ENCODE results near the gene TNFRSF9. TPM values are rescaled to one million over a fixed set of nuclear protein-coding genes. Genes with fewer than 3 reads are reported as not detected.
"Not testable (repeated sequence)": the region's sequence is repeated elsewhere in the genome, so short reads cannot be mapped to it uniquely, and the experiment has no call there.

The TNFRSF9 gene
- total RNA-seq, 1 experiment from 2014 or later = 0.07 TPM

DNA sequence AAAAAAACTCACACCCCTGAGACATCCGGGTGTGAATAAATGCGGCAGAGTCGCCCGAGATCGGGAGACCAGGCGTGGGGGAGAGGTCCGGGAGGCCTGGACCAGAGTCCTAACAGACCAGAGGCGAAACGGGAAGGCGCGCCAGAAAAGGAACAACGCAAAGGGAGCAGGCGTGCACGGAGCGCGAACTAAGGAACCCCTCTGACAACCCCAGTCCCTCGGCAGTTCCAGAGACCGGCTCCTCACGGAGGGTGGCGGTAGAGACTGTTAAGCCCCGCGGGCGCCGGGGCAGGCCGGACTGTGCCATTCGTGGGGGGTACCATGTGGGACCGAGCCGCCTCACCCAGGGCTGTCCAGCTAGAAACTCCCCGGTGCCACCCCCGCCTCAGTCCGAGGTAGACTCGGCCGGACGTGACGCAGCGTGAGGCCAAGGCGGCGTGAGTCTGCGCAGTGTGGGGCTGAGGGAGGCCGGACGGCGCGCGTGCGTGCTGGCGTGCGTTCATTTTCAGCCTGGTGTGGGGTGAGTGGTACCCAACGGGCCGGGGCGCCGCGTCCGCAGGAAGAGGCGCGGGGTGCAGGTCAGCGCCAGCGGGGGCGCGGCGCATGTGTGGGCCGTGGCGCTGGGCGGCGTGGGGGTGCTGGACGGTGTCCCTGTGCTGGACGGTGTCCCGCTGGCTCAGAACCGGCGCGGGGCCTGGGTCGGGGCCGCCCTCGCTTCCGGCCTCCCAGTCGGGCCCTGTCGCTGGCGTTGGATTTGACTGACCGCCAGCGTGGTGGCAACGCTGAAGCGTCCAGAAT, 20.8 kb upstream of the TNFRSF9 start, which contains the start of gene PARK7:
Gene PARK7 (plus strand): TSS at position 496 of the 798 bp plus-strand sequence. CDS start 1,075 bp downstream, outside the sequence.
- peak; percentile 96 for DNase-seq (ENCODE audit: extremely low read depth, low read depth)

DNA sequence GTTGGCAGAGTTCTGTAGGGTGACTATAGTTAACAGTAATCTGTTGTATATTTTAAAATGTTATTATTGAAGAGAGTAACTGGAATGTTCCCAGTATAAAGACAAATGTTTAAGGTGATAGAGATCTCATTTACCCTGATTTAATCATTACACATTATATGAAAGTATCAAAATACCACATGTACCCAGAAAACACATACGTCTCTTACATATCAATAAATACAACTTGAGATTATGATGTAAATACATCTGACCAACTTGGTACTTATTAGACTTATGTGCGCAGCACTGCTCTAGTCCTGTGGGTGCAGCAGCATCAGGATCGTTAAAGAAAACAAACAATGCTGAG, 20.2 kb upstream of the TNFRSF9 start:
- no peak for DNase-seq (ENCODE audit: extremely low read depth, low read depth)

DNA sequence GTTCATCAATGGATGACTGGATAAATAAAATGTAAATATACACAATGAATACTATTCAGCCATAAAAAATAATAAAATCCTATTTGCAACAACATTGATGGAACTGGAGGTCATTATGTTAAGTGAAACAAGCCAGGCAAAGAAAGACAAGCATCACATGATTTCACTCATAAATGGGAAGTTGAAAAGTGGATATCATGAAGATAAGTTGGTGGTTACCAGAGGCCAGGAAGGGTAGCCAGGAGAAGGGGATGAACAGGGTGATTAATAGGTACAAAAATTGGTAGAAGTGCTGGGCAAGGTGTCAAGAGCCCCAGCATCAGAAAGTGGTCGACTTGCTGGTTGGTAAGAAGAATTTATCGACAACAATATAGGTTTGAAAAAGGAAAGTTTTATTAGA, 19.5 kb upstream of the TNFRSF9 start:
- DNase-seq (ENCODE audit: extremely low read depth, low read depth) = no peak

DNA sequence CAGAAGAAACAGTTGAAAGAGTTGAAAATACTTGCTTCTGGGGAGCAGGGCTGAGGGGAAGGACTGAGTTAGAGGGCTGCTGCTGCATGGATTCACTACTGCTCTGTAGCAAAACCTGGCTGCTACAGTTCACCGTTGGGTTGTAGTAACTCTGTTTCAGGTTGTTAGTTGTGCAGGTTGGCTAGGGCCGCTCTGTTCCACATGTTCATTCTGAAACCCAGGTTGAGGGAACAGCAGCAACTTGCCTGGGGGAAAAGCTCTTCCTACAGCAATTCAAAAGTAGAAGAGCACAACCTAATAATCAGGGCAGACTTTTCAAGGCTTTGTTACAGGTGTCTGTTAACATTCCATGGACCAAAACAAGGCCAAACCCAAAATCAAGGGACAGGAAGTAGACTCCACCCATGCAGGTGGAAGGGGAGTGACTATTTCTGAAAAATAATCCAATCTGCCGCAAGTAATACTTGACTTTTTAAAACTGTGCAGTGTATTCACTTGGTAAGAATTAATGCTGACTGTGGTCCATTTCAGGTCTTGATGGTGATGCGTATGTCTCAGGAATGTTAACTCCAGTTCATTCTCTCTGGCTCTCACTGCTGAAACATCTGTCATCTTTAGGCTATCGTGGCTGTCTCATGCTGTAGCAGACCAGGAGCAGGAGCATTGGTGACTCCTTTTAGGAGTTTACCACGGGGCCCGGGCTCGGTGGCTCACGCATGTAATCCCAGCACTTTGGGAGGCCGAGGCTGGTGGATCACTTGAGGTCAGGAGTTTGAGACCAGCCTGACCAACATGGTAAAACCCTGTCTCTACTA, 15.8 kb upstream of the TNFRSF9 start:
- DNase-seq (ENCODE audit: extremely low read depth, low read depth) = no peak

DNA sequence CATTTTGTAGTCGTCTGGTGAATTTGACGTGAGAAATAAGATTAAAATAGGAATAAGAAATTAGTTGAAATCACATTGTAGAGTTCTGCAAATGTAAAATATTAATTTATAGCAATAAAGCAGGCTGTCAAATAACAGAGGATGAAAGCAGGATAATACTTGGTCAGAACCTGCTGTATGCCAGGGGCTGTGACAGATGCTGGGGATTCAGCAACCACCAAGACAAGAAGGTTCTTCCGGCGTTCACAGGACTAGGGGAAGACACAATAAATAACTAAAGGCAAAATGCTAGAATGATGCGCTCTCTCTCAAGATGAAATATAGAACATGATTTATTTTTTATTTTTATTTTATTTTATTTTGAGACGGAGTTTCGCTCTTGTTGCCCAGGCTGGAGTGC, 14.0 kb upstream of the TNFRSF9 start:
- no peak for DNase-seq (ENCODE audit: extremely low read depth, low read depth)

DNA sequence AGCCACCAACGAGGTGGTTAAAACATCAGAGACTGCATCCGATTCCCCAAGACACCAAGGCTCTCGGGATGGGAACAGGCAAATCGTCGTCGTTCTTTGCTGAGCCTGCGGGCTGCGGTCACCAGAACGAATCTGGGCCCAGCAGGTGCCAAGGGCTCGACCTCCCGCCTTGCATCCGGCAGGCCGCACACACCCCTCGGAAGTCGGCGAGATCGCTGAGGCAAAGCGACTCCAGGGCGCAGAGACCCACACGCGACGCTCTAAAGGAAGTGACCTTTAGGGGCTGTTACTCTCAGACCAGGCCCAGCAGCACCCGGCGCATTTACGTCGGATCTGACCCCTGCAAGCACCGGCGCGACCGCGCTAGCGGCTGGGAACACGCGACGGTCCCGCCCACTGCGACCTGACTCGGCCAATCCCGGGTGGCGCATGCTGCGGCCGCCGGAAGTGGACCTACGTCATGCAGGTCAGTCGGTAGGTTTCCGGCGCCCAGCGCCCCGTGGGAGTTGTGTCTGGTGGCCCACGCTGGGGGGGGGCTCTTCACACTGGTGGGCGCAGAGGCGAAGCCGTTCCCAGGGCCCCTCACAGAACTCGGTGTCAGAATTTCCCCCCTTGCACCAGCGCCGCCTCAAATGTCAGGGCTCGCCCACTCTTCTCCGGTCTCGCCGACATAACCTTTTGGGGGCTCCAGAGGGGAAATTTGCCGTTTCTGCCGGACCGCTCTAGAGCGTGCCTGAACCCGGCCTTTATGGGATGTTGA, 13.4 kb upstream of the TNFRSF9 start:
- DNase-seq (ENCODE audit: extremely low read depth, low read depth) = peak; percentile 81

DNA sequence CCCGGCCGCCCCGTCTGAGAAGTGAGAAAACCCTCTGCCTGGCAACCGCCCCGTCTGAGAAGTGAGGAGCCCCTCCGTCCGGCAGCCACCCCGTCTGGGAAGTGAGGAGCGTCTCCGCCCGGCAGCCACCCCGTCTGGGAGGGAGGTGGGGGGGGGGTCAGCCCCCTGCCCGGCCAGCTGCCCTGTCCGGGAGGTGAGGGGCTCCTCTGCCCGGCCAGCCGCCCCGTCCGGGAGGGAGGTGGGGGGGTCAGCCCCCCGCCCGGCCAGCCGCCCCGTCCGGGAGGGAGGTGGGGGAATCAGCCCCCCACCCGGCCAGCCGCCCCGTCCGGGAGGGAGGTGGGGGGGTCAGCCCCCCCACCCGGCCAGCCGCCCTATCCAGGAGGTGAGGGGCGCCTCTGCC, 12.2 kb upstream of the TNFRSF9 start:
- not testable (repeated sequence) for DNase-seq (ENCODE audit: extremely low read depth, low read depth)

DNA sequence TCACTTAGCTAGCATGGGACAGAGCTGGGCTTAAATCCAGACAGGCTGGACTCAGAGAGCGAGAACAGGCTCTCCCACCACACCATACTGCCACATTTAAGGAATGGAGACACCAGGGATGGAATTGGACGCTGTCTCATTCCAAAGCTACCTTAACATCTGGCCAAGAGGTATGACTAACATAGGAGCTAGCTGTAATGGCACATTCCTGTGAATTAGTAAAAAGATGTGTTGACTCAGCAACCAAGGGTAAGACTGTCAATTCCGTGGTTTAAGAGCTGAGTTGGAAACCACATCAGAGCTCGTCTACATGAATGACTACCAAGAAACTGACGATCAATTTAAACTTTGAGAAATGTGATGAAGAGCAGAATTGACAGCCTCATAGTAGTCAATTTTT, 8.3 kb upstream of the TNFRSF9 start:
- no peak for DNase-seq (ENCODE audit: extremely low read depth, low read depth)

DNA sequence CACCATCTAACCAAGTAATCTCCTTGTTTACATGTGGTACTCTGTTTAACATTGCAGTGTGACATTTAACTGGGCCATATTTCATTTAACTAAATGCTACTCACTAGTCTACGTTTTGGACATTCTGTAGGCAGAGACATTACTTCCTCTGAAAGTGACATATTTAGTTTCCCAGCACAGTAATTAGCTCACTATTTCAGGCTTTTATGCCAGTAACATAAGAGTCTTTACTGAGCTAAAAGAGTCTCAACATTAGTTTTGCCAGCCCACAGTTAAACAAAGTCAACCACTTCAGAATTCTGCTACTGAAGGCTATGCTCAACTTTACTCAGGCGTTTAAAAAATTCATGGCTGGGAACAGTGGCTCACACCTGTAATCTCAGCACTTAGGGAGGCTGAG, 2.6 kb upstream of the TNFRSF9 start:
- no peak for DNase-seq (ENCODE audit: extremely low read depth, low read depth)

DNA sequence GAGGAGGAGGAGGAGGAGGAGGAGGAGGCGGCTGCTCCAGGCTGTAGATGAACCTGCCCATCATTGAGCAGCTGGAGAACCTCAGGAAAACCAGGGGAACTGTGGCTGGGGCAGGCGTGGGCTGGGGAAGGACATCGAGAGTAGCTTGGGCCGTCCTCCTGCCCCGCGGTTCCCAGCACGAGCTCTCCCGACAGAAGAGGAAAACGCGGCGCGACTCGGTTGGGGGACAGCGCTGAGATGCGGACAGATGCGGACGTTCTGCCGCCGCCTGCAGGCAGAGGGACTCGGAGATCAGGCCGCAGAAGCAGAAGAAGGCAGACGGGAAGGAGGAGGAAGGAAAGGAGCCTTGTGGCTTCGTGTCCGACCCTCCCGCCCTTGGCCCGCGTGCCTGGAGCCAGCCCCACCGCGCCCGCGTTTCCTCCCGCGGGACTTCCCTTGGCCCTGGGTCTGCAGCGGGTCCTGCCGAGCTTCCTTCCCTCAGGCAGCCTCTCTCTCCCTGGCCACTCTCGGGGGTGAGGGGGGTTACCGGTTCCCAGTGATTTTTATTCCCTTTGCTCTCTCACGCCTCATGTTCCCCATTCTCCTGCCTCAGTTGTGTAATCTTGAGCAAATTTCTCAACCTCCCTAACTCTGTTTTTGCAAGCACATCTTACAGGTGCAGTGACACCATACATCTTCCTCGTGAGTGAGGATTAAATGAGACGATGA, 1.7 kb upstream of the TNFRSF9 start:
- DNase-seq (ENCODE audit: extremely low read depth, low read depth) = peak; percentile 42

DNA sequence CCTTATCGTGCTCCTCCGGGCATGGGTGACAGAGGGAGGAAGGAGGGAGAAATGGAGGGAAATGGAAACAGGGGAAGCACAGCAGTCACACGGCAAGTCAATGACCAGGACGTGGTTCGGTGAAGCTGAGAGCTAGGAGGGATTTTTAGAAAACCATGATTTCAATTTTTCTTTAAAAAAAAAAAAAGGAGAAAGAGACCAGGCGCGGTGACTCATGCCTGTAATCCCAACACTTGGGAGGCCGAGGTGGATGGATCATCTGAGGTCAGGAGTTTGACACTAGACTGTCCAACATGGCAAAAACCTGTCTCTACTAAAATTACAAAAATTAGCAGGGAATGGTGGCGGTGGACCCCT, 776 bp upstream of the TNFRSF9 start:
- DNase-seq (ENCODE audit: extremely low read depth, low read depth) = no peak

DNA sequence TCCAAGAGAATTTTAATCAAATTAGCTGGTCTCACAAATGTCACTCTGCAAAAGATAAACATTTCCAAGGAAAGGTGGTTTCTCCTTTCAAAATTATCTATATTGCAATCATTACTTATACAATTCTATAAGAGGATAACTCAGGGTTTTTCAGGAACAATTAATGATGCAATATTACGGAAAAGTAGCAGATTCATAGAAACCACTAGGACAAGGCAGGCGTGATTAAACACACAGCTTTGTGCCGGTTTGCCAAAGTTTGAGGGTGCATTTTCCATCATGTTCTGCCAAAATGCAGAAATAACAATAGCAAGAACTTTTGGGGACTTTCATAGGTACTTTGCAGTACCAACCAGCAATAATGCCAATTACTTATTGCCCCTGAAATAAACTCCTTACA, 605 bp downstream of the TNFRSF9 start:
- DNase-seq (ENCODE audit: extremely low read depth, low read depth) = no peak

DNA sequence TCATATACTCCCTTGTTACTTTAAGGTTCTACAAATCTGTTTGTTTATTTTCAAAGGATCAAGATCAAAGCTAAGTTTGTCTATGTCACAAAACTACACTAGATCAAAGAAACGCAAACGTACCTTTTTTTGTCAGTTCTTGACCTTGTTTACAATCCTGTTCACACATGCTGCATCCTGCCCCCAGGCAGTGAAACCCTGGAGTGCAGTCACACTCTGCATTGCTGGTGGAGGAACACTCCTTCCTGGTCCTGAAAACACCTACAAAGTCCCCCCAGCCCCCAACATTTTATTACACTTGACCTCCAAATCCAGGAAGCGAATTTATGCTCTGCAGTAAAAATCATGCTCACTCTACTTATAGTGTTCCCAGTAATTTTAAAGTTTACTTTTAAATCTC, 2.6 kb downstream of the TNFRSF9 start:
- DNase-seq (ENCODE audit: extremely low read depth, low read depth) = no peak

DNA sequence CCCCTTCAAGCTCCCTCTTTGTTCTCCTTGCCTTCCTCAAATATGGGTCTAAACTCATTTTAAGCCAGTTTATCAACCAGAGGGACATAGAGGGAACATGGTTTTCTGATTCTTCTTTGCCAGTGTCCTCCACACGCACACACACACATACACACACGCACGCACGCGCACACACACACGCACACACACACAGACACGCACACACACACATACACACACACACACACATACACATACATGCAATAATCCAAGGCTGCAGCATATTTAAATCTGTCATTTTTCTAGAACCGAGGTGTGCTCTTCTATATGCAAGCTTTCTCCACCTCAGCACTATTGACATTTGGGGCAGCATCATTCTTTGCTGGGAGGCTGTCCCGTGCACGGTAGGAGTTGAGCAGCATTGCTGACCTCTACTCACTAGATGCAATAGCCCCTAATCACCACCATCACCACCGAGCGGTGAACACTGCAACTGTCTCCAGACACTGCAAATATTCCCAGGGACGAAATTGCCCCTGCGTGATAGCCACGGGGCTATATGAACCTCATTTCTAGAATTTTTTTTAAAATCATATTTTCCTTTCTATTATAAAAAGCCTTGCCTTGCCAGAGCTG, 8.0 kb downstream of the TNFRSF9 start:
- no peak for DNase-seq (ENCODE audit: extremely low read depth, low read depth)

DNA sequence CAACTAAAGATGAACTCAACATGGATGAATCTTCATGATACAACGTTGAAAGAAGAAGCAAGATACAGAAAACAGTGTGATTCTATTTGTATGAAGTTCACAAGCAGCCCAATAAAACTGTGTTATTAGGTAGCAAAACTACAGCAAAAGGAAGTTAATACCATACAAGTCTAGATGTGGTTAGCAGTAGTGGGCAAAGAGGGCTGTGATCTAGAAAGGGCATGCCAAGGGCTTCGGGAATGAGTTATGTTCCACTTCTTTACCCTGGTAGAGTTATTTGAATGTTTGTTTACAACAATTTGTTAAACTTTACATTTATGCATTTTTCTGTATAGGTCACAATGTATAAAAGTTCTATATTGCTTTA, 9.2 kb downstream of the TNFRSF9 start:
- DNase-seq (ENCODE audit: extremely low read depth, low read depth) = no peak

DNA sequence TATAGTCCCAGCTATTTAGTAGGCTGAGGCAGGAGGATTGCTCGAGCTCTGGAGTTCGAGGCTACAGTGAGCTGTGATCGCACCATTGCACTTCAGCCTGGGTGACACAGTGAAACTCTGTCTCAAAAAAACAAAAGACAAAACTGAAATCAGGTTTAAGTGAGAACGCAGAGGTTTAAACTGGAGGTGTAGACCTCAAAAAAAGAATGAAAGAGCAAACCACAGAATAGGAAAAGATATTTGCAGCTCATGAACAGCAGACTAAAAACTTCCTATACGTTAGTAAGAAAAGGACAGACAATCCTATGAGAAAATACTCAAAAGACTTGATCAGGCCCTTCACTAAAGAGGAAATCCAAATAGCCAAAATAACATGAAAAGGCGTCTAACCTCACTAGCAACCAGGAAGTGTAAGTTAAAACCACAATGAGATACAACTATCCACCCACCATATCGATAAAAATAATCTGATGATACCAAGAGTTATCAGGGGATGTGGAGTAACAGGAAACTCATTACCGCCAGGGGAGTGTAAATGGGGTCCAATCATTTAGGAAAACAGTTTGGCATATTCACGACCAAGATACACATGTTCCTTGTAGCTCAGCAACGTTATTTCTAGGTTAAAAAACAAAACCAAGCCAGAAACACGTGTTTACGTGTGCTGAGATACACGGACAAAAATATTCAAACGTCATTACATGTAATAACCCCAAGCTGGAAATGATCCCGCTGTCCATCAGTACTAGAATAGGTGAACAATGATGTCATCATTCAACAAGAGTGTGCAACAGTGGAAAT, 9.8 kb downstream of the TNFRSF9 start:
- no peak for DNase-seq (ENCODE audit: extremely low read depth, low read depth)

DNA sequence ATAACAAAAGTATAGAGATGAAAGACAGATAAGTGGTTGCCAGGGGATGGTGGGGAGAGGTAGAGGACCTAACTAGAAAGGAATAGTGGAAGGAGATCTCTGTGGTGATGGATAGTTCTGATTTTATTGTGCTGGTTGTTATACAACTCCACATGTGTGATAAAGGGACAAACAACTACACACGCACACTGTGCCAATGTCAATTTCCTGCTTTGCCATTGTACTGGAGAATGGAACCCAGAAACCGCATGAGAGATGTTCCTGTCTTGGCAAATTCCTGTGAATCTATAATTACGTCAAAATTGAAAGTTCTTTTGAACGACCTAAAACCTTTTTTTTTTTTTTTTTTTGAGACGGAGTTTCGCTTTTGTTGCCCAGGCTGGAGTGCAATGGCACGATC, 11.0 kb downstream of the TNFRSF9 start:
- DNase-seq (ENCODE audit: extremely low read depth, low read depth) = no peak

DNA sequence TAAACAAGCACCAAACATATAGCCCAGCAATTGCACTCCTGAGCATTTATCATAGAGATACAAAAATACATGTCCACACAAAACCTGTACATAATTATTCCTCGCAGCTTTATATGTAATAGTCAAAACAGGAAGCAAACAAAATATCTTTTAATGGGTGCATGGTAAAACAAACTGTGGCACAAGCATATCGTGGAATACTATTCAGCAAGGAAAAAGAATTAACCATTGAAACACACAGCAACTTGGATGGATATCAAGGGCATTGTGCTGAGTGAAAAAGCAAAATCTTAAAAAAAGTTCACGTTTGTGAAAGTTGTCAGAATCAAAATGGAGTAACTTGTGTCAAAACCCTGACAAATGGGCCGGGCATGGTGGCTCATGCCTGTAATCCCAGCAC, 12.4 kb downstream of the TNFRSF9 start:
- DNase-seq (ENCODE audit: extremely low read depth, low read depth) = no peak

DNA sequence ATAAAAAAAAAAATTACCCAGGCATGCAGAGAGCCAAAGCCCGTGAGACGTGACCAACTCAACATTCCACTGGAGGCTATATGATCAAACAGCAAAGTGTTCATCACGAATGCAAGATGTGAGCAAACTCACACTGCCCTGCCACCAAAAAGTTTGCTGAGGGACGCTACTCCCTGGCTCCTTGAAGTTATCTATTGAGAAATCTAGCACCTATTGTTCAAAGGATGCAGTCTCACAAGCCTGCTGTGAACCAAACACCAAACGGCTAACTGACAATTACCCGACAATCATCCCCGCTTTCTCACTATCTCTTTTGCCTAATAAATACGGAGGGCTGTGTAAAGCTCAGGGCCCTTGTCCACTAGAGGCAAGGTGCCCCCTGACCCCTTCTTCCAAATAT, 13.6 kb downstream of the TNFRSF9 start:
- not testable (repeated sequence) for DNase-seq (ENCODE audit: extremely low read depth, low read depth)

DNA sequence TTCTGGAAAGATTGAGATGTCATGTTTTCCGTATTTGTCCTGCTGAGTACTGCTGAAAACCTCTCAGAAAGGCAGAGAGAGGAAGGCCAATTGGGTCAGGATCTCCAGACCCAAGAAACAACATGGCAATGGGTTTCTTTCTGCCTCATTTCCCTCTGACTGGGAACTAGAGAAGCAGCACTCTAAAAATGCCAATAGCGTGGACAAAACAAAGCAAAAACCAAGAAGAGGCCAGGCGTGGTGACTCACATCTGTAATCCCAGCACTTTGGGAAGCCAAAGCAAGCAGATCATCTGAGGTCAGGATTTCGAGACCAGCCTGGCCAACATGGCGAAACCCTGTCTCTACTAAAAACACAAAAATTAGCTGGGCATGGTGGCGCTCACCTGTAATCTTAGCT, 18.3 kb downstream of the TNFRSF9 start:
- no peak for DNase-seq (ENCODE audit: extremely low read depth, low read depth)

All from NCI-H460 (cell line).